B cell (primary cell): ENCODE results near the gene MMP12. TPM values are rescaled to one million over a fixed set of nuclear protein-coding genes. Genes with fewer than 3 reads are reported as not detected.

ENCODE experiments used
- ATAC-seq: fragments of 200-7000 bp; cut with Tn5 transposase; one replicate; pipeline ENCODE4 v1.10.0; 2021; ENCODE audit warnings: low read depth, mild to moderate bottlenecking, moderate number of reproducible peaks, moderate library complexity
- CTCF ChIA-PET: fragments of 350-600 bp; sonication (Branson Sonifier 250); formaldehyde crosslinking; loops from one replicate; lab custom pipeline; 2021; ENCODE audit warnings: antibody characterized with exemption, inconsistent platforms; lab: Charles Lee
- POLR2A ChIA-PET: fragments of 350-600 bp; sonication (Branson Sonifier 250); formaldehyde crosslinking; loops from one replicate; lab custom pipeline; 2021; ENCODE audit warnings: antibody characterized with exemption; lab: Charles Lee
- DNase-seq: peaks from one replicate; pipeline ENCODE4 v3.0.0; 2013
- H2AFZ ChIP-seq: 2 replicates; pipeline ENCODE4 v1.6.1; 2012; ENCODE audit warnings: mild to moderate bottlenecking, low read depth, low read length; ENCODE audit not compliant: insufficient read depth, poor library complexity, severe bottlenecking
- H3K27ac ChIP-seq, 2 donors: 1 replicate in 1 of 2; 2 replicates in 1 of 2; pipeline ENCODE4 v1.5.1; 2012 to 2013; ENCODE audit warnings: low read length in 2 of 2, mild to moderate bottlenecking in 2 of 2, moderate library complexity in 1 of 2
- H3K27me3 ChIP-seq, 4 experiments: fragments of 200-600 bp in 1 of 4; sonication (generic) in 1 of 4; replicated peaks in 1 of 4; 1 replicate in 2 of 4; 2 replicates in 2 of 4; pipeline versions ENCODE4 v1.6.1 to v1.7.0; 2013 to 2016; ENCODE audit warnings: low read length in 3 of 4, mild to moderate bottlenecking in 2 of 4, mixed read lengths in 1 of 4, moderate library complexity in 1 of 4; ENCODE audit not compliant: insufficient read depth in 4 of 4, control insufficient read depth in 3 of 4; ENCODE audit errors: control extremely low read depth in 1 of 4
- H3K36me3 ChIP-seq, 2 experiments: replicated peaks in 1 of 2; 1 replicate in 1 of 2; 2 replicates in 1 of 2; pipeline versions ENCODE4 v1.6.1 to v1.7.1; 2013; ENCODE audit warnings: low read length in 1 of 2; ENCODE audit not compliant: insufficient read depth in 2 of 2, control insufficient read depth in 1 of 2; ENCODE audit errors: control extremely low read depth in 1 of 2, extremely low read depth in 1 of 2
- H3K4me1 ChIP-seq, 2 donors: fragments of 200-600 bp in 1 of 2; sonication (generic) in 1 of 2; 1 replicate in 1 of 2; 2 replicates in 1 of 2; pipeline versions ENCODE4 v1.5.1 to v1.6.1; 2013 to 2017; ENCODE audit warnings: low read length in 2 of 2; ENCODE audit not compliant: control insufficient read depth in 2 of 2, insufficient read depth in 2 of 2
- H3K4me2 ChIP-seq: replicated peaks from 2 replicates; pipeline ENCODE3; 2012; ENCODE audit warnings: mild to moderate bottlenecking, low read depth, low read length; ENCODE audit not compliant: poor library complexity, severe bottlenecking
- H3K4me3 ChIP-seq, 5 experiments: fragments of 200-600 bp in 1 of 5; sonication (generic) in 1 of 5; 1 replicate in 3 of 5; 2 replicates in 2 of 5; pipeline versions ENCODE4 v1.5.1 to v1.7.0; 2011 to 2016; ENCODE audit warnings: low read length in 4 of 5, mild to moderate bottlenecking in 4 of 5, low read depth in 2 of 5, control low read depth in 1 of 5, moderate library complexity in 1 of 5; ENCODE audit not compliant: insufficient read depth in 1 of 5; ENCODE audit errors: control extremely low read depth in 1 of 5, extremely low read depth in 1 of 5
- H3K79me2 ChIP-seq: fragments of 200-600 bp; sonication (generic); one replicate; pipeline ENCODE4 v1.6.0; 2016; ENCODE audit warnings: low read length; ENCODE audit not compliant: control insufficient read depth, insufficient read depth
- H3K9ac ChIP-seq: fragments of 200-600 bp; sonication (generic); 2 replicates; pipeline ENCODE4 v1.6.1; 2017; ENCODE audit warnings: mild to moderate bottlenecking, low read length, moderate library complexity
- H3K9me3 ChIP-seq, 3 donors: one replicate each; pipeline versions ENCODE4 v1.6.1 to v1.7.1; 2013; ENCODE audit warnings: low read length in 2 of 3; ENCODE audit not compliant: control insufficient read depth in 2 of 3, insufficient read depth in 1 of 3; ENCODE audit errors: control extremely low read depth in 1 of 3
- H4K20me1 ChIP-seq: 2 replicates; pipeline ENCODE4 v1.6.0; 2012; ENCODE audit warnings: mild to moderate bottlenecking, low read length; ENCODE audit not compliant: insufficient read depth, control insufficient read depth, poor library complexity, severe bottlenecking
- H3K27ac Mint-ChIP-seq: one replicate; pipeline ENCODE4 v1.8.0; 2021; ENCODE audit warnings: mixed read lengths
- H3K27me3 Mint-ChIP-seq: one replicate; pipeline ENCODE4 v1.8.0; 2021; ENCODE audit warnings: mixed read lengths
- H3K4me1 Mint-ChIP-seq: one replicate; pipeline ENCODE4 v1.8.0; 2021; ENCODE audit warnings: mixed read lengths
- H3K4me3 Mint-ChIP-seq: one replicate; pipeline ENCODE4 v1.8.0; 2021; ENCODE audit warnings: mixed read lengths
- H3K9me3 Mint-ChIP-seq: one replicate; pipeline ENCODE4 v1.8.0; 2022; ENCODE audit warnings: mixed read lengths; ENCODE audit not compliant: insufficient read depth
- EZH2 ChIP-seq: IDR thresholded peaks from 2 replicates; pipeline ENCODE4 v1.6.1; 2012; ENCODE audit warnings: borderline replicate concordance, low read depth, mild to moderate bottlenecking, moderate library complexity, low read length; ENCODE audit not compliant: insufficient read depth, poor library complexity, severe bottlenecking
- WGBS: methylation state at CpG from one replicate; pipeline ENCODE4 v1.1.5; 2013; ENCODE audit warnings: missing lambda C conversion rate; ENCODE audit not compliant: insufficient coverage; 5-methylcytosine and 5-hydroxymethylcytosine counted together
- intact Hi-C: fragments of 100-400 bp; cut with micrococcal nuclease; formaldehyde crosslinking; loops from one replicate; pipeline ENCODE4 v1.10.0; 2022
- polyA plus RNA-seq: library from polyadenylated mRNA; depleted of rRNA; stranded (reverse); fragments of >200 nt; gene quantifications from 2 replicates; pipeline ENCODE4 v1.2.3, GENCODE V29; 2012
- total RNA-seq, 2 donors: library from RNA; stranded (reverse); fragments of 120-200 nt in 1 of 2; gene quantifications; 1 replicate in 1 of 2; 2 replicates in 1 of 2; pipeline versions ENCODE4 v1.2.3 to v1.2.4, GENCODE V29; 2013 to 2022
- TF ChIP-seq, protein P1 (sequence below): fragments of 200-600 bp; IDR thresholded peaks from one replicate; pipeline ENCODE4 v1.8.0; 2022; ENCODE audit warnings: antibody characterized with exemption, mild to moderate bottlenecking

Gene MMP12
- total and polyA plus RNA-seq, 2 donors (not counting 1 experiment from before 2014, with no cell fraction given): not detected

DNA sequence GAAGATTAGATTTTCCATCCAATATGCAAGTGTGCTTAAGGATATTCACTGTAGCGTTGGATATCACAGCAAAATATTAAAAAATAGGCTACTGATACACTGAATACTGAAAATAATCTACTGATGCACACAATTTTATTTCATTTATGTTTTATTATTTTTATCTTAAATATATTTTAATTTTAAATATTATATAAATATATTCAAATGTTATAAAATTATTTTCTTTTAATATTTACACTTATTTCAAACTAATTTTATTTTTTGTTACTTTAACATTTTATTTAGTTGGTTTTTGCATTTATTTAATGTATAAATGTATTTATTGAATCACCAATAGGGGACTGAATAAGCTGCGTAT lies 43.7 kb downstream of the MMP12 start:
- no peak overlapping the region for H3K9ac ChIP-seq
- TF ChIP-seq, protein P1, sequence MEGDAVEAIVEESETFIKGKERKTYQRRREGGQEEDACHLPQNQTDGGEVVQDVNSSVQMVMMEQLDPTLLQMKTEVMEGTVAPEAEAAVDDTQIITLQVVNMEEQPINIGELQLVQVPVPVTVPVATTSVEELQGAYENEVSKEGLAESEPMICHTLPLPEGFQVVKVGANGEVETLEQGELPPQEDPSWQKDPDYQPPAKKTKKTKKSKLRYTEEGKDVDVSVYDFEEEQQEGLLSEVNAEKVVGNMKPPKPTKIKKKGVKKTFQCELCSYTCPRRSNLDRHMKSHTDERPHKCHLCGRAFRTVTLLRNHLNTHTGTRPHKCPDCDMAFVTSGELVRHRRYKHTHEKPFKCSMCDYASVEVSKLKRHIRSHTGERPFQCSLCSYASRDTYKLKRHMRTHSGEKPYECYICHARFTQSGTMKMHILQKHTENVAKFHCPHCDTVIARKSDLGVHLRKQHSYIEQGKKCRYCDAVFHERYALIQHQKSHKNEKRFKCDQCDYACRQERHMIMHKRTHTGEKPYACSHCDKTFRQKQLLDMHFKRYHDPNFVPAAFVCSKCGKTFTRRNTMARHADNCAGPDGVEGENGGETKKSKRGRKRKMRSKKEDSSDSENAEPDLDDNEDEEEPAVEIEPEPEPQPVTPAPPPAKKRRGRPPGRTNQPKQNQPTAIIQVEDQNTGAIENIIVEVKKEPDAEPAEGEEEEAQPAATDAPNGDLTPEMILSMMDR: no peak
- no peak for TF ChIP-seq EZH2

DNA sequence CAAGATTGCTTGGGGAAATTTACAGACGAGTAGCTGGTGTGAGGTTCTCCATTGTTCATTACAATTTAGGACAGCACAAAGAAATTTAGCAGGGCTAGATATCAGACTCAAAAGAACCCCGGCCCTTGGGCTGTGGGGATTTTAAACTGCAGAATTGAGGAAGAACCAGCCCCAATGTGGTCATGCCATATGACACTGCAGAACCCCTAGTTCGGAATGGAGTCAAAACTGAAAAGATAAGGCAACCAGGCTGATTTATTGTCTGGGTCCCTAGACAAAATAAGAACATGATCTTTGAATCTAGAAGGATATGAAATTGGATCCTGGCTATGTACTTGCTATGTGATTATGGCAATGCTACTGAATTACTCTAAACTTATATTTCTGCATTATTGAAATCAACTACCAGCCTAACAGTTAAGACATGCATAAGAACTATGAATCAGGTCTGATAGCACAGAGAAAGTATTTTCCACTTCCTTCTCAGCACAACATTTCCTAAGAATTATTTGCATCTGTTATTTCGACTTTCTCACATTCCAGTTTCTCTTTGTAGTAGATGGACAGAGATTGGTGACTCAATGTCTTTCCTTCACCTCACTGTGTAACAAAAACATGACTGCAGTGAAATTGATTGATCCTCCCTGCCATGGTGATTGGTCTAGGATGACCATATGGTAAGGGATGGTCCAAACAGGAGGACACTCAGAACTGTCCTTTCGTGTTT lies 44.6 kb downstream of the MMP12 start:
- Histone ChIP-seq H3K36me3 (no peaks in the 10 kb centered on the region), H4K20me1 (no peaks in the 10 kb centered on the region), H3K79me2 (no peaks in the 10 kb centered on the region), H3K4me2 (no peak overlapping the region), H3K9me3 (peaks cover 0 to 9% (median 0%) of the 10 kb centered on the region in 3 donors), H3K4me3 (no peak overlapping the region), H3K27ac (no peak overlapping the region), H3K9ac (no peak overlapping the region), H2AFZ (no peak overlapping the region), H3K27me3 (peaks cover 0 to 17% (median 0%) of the 10 kb centered on the region in 4 experiments), H3K4me1 (no peaks in the 10 kb centered on the region)
- ATAC-seq (no peak), DNase-seq (no peak)
- Mint-ChIP-seq H3K4me1 (peaks cover 2% of the 10 kb centered on the region), H3K27me3 (peaks cover 45% of the 10 kb centered on the region), H3K27ac (no peak overlapping the region), H3K9me3 (no peaks in the 10 kb centered on the region), H3K4me3 (no peak overlapping the region)
- WGBS: 71% methylated on average over 1 of the region's 5 CpGs
- CTCF ChIA-PET: no interaction called here
- intact Hi-C loops: no loop called here
- POLR2A ChIA-PET: no interaction called here
- TF ChIP-seq EZH2: no peak
- TF ChIP-seq, protein P1: no peak

More for the DNA sequence above, 43.7 kb downstream of the MMP12 start:
- 20% methylated on average over 1 of the region's 2 CpGs for WGBS
- Mint-ChIP-seq H3K9me3 (no peaks in the 10 kb centered on the region), H3K4me1 (peaks cover 2% of the 10 kb centered on the region), H3K27ac (no peak overlapping the region), H3K27me3 (peaks cover 44% of the 10 kb centered on the region), H3K4me3 (no peak overlapping the region)
- no peak overlapping the region for H3K27ac ChIP-seq
- H3K36me3 ChIP-seq: no peaks in the 10 kb centered on the region
- H2AFZ ChIP-seq: peak overlapping the region; percentile 33
- peaks cover 0 to 13% (median 0%) of the 10 kb centered on the region in 4 experiments for H3K27me3 ChIP-seq
- H3K4me1 ChIP-seq: no peaks in the 10 kb centered on the region
- peaks cover 0 to 7% (median 0%) of the 10 kb centered on the region in 3 donors for H3K9me3 ChIP-seq
- ATAC-seq (no peak), DNase-seq (no peak)
- ChIA-PET CTCF (no interaction called here), POLR2A (no interaction called here)
- no peak overlapping the region for H3K4me2 ChIP-seq
- intact Hi-C loops: no loop called here
- H4K20me1 ChIP-seq: no peaks in the 10 kb centered on the region
- H3K4me3 ChIP-seq: no peak overlapping the region
- H3K79me2 ChIP-seq: no peaks in the 10 kb centered on the region
